Activated T-cell treated with anti-CD3 and anti-CD28 coated beads, Interleukin-2, amount 50 U/mL, for 72 hours (primary cell): Measurements from ENCODE around the gene ZNF469. TPM values are rescaled to one million over a fixed set of nuclear protein-coding genes. Genes with fewer than 3 reads are reported as not detected.

Experiments used
- ATAC-seq, 2 donors: fragments of 150-1000 bp; cut with Tn5 transposase; replicated peaks in 1 of 2; 2 replicates each; pipeline ENCODE4 v1.10.0; 2021; ENCODE audit warnings: moderate library complexity in 2 of 2, mild to moderate bottlenecking in 1 of 2
- DNase-seq, 2 donors: peaks; one replicate each; pipeline ENCODE4 v3.0.0; 2021 to 2022; ENCODE audit warnings: mixed read lengths in 1 of 2
- H3K27ac Mint-ChIP-seq: one replicate; pipeline ENCODE4 v1.8.0; 2022; ENCODE audit warnings: mild to moderate bottlenecking, moderate library complexity, mixed read lengths
- H3K27me3 Mint-ChIP-seq: one replicate; pipeline ENCODE4 v1.8.0; 2022; ENCODE audit warnings: low read depth, mixed read lengths
- H3K36me3 Mint-ChIP-seq, 2 donors: one replicate each; pipeline ENCODE4 v1.8.0; 2022; ENCODE audit warnings: mixed read lengths in 2 of 2, mild to moderate bottlenecking in 1 of 2; ENCODE audit not compliant: insufficient read depth in 2 of 2
- H3K4me1 Mint-ChIP-seq: one replicate; pipeline ENCODE4 v1.8.0; 2022; ENCODE audit warnings: low read depth, mixed read lengths
- H3K4me3 Mint-ChIP-seq, 2 donors: one replicate each; pipeline ENCODE4 v1.8.0; 2022; ENCODE audit warnings: mild to moderate bottlenecking in 2 of 2, mixed read lengths in 2 of 2, moderate library complexity in 2 of 2
- H3K9me3 Mint-ChIP-seq, 2 donors: one replicate each; pipeline ENCODE4 v1.8.0; 2022; ENCODE audit warnings: mixed read lengths in 2 of 2
- total RNA-seq, 2 donors: library from RNA; stranded (reverse); gene quantifications; one replicate each; pipeline ENCODE4 v1.2.3, GENCODE V29; 2022

The ZNF469 gene, protein sequence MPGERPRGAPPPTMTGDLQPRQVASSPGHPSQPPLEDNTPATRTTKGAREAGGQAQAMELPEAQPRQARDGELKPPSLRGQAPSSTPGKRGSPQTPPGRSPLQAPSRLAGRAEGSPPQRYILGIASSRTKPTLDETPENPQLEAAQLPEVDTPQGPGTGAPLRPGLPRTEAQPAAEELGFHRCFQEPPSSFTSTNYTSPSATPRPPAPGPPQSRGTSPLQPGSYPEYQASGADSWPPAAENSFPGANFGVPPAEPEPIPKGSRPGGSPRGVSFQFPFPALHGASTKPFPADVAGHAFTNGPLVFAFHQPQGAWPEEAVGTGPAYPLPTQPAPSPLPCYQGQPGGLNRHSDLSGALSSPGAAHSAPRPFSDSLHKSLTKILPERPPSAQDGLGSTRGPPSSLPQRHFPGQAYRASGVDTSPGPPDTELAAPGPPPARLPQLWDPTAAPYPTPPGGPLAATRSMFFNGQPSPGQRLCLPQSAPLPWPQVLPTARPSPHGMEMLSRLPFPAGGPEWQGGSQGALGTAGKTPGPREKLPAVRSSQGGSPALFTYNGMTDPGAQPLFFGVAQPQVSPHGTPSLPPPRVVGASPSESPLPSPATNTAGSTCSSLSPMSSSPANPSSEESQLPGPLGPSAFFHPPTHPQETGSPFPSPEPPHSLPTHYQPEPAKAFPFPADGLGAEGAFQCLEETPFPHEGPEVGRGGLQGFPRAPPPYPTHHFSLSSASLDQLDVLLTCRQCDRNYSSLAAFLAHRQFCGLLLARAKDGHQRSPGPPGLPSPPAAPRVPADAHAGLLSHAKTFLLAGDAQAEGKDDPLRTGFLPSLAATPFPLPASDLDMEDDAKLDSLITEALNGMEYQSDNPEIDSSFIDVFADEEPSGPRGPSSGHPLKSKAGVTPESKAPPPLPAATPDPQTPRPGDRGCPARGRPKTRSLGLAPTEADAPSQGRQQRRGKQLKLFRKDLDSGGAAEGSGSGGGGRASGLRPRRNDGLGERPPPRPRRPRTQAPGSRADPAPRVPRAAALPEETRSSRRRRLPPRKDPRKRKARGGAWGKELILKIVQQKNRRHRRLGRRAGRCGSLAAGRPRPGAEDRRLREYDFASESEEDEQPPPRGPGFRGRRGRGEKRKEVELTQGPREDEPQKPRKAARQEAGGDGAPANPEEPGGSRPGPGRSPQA (N-terminal part only)
- under 1 TPM; 0.34 to 0.65 TPM for total RNA-seq

DNA sequence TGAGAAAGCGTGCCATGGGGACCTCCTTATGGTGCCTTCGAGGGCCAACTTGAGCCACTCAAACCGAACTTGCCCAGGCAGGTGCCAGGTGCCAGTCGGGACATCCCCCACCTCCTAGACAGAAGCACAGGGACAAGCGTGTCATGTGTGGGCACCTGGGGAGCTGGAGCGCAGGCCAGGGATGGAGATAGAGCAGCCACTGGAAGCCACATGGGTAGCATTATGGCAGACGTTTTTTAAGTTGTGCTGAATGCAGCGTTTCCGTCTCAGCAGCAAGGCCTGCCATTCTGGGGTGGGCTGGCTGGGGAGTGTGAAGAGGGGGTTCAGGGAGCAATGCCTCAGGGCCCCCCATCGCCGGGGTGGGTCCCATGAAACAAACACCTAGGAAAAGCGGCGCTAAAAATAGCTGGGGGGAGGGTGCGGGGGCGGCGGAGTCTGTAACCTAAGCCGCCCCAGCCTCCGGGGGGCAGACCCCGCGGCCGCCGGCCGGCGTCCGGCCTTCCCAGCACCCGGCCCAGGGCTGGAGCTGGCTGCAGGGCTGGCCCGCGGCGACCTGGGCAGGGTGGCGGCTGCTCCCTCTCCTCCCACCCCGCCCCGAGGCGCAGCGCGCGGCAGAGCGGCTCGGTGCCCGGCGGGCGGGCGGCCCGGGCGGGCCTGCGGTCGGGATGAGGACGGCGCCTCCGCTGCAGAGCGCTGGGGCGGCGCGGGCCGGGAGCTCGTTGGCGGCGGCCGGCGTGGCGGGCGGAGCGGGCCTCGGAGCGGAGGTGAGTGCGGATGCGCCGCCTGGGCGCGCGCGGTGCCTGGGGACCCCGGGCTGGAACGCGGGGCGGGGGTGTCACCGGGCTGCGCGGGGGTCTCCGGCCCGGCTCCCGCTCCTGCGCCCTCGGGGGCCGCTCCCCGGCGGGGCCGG lies at the start of gene ZNF469:
TSS of gene ZNF469 (plus strand) at position 469 of the 910 bp plus-strand sequence. CDS start 44,512 bp downstream, outside the sequence.
- Mint-ChIP-seq H3K4me3 (peak within 1 kb of the TSS; percentile 13 to 63), H3K4me1 (peaks cover 4% of the 10 kb centered on the region)

DNA sequence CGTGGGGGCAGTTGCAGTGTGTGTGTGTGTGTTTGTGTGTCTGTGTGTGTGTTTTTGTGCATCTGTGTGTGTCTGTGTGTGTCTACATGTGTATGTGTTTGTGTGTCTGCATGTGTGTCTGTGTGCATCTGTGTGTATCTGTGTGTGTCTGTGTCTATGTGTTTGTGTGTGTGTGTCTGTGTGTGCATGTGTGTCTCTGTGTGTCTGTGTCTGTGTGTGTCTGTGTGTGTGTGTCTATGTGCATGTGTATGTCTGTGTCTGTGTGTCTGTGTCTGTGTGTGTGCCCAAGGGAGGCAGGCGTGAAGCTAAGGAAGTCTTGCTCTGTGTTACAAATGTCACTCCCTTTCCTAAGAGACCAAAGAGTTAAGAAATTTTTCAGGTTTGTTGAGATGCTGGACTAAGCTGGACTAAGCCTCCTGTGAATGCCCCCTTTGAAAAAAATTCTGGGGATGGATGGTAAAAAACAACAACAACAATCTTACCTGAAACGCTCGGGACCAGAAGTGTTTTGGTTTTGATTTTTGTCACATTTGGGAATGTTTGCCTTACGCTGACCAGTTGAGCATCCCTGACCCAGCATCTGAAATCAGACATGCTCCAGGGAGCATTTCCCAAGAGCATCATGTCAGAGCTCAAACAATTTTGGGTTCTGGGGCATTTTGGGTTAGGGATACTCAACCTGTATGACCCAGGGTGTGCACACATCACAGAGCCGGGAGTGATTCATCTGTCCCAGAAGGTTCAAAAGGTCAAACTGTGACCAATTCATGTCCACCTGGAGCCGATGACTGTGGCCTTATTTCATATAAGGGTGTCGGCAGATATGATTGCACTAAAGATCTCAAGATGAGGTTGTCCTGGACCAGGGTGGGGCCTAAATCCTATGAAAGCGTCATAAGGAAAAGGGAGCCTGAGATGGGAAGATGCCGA lies 48.6 kb upstream of the ZNF469 start:
- Mint-ChIP-seq H3K9me3 (peaks cover 0 to 6% of the 10 kb centered on the region in 2 donors), H3K27ac (no peak overlapping the region), H3K27me3 (no peaks in the 10 kb centered on the region), H3K4me1 (peaks cover 8% of the 10 kb centered on the region), H3K36me3 (no peaks in the 10 kb centered on the region), H3K4me3 (no peak overlapping the region)
- DNase-seq: no peak
- no peak for ATAC-seq

More for the DNA sequence above, at the start of gene ZNF469:
- DNase-seq: peak in 1 of 2 donors; percentile 3
- Mint-ChIP-seq H3K9me3 (no peaks in the 10 kb centered on the region), H3K27me3 (peaks cover 33% of the 10 kb centered on the region), H3K27ac (no peak within 1 kb of the TSS), H3K36me3 (no peaks in the 10 kb centered on the region)
- ATAC-seq: peak in 1 of 2 donors; percentile 15

DNA sequence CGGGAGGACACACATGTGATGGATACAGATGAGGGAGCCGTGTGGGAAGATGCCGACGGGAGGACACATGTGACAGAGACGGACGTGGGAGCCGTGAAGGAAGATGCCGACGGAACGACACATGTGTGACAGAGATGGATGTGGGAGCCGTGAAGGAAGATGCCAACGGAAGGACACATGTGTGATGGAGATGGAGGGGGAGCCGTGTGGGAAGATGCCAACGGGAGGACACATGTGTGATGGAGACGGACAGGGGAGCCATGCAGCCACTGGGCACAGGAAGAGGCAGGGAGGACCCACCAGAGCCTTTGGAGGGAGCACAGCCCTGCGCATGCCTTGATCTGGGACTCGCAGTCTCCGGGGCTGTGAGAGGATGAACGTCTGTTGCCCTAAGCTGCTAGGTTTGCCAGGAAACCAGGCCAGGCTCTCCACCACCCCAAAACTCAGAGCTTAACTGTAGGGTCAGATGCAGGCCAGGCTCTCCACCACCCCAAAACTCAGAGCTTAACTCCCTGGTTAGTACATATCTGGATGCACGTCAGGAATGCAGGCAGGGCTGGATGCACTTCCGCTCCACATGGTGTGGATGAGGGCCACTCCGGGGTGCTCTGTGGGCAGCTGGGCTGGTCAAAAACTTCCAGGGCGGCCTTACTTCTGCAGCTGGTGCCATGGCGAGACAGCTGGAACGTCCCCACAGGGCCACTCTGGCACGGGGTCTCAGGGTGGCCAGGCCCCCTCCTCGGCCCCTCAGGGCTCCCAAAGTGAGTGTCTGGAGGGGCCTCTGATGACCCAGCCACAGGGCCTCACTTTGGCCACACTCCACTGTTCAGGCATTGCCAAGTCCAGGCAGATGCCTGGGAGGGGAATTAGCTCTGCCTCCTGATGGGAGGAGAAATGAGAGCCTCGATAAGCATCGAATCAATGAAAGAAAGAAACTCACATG lies 47.7 kb upstream of the ZNF469 start:
- no peaks in the 10 kb centered on the region for H3K36me3 Mint-ChIP-seq
- peaks cover 0 to 6% of the 10 kb centered on the region in 2 donors for H3K9me3 Mint-ChIP-seq
- peaks cover 8% of the 10 kb centered on the region for H3K4me1 Mint-ChIP-seq
- no peaks in the 10 kb centered on the region for H3K27me3 Mint-ChIP-seq
- ATAC-seq (no peak), DNase-seq (no peak)
- H3K4me3 Mint-ChIP-seq: no peak overlapping the region
- no peak overlapping the region for H3K27ac Mint-ChIP-seq

DNA sequence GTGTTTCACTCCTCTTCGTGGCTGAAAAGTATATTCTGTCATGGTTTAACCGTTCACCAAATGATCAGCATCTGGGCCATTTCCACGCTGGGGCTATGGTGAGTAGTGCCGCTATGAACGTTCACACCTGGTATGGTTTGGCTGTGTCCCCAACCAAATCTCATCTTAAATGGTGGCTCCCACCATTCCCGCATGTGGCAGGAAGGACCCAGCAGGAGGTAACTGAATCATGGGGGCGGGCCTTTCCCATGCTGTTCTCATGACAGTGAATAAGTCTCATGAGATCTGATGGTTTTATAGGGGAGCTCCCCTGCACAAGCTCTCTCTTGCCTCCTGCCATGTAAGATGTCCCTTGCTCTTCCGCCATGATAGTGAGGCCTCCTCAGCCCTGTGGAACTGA lies 45.7 kb upstream of the ZNF469 start:
- Mint-ChIP-seq H3K4me3 (no peak overlapping the region), H3K27ac (no peak overlapping the region), H3K4me1 (peaks cover 8% of the 10 kb centered on the region), H3K36me3 (no peaks in the 10 kb centered on the region), H3K9me3 (peaks cover 0 to 6% of the 10 kb centered on the region in 2 donors), H3K27me3 (no peaks in the 10 kb centered on the region)
- no peak for DNase-seq
- ATAC-seq: no peak

DNA sequence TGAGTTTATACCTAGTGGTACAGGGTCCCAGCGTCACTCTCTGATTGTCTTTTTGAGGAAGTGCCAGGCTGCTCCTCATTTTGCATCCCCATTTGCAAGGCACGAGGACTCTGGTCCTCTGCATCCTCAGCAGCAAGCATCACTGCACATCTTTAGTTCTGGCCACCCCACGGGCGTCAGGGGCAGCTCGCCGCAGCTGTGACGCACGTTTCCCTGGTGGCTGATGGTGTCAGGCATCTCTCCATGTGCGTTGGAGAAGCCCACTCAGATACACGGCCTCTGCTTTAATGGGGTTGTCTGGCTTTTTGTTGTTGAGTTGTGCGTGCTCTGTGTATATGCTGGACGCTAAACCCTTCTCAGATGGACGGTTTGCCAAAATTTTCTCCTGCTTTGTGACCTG lies 45.2 kb upstream of the ZNF469 start:
- H3K4me1 Mint-ChIP-seq: peaks cover 8% of the 10 kb centered on the region
- H3K4me3 Mint-ChIP-seq: no peak overlapping the region
- no peak for DNase-seq
- H3K27ac Mint-ChIP-seq: no peak overlapping the region
- no peaks in the 10 kb centered on the region for H3K36me3 Mint-ChIP-seq
- peaks cover 0 to 6% of the 10 kb centered on the region in 2 donors for H3K9me3 Mint-ChIP-seq
- ATAC-seq: no peak
- H3K27me3 Mint-ChIP-seq: no peaks in the 10 kb centered on the region

DNA sequence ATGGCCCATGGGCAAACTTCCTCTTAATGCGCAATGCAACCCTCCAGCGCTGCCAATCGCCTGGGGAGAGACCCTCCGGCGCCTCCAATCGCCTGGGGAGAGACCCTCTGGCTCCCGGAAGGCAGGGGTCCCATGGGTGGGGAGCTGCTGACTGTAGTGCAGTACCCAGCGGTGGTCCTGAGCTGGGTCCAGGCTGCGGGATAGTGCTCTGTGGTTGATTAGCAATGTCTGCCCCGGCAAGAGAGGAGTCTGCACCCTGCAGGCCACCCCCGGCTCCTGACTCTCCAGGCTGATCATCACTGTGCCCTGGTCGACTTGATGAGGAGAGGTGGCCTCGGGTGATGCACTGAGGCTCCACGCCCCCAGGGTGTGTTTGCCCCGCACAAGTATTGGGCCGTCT lies 44.6 kb upstream of the ZNF469 start:
- Mint-ChIP-seq H3K36me3 (no peaks in the 10 kb centered on the region), H3K27ac (no peak overlapping the region), H3K4me1 (peaks cover 8% of the 10 kb centered on the region), H3K27me3 (no peaks in the 10 kb centered on the region), H3K4me3 (no peak overlapping the region), H3K9me3 (peaks cover 0 to 6% of the 10 kb centered on the region in 2 donors)
- DNase-seq: no peak
- ATAC-seq: no peak

DNA sequence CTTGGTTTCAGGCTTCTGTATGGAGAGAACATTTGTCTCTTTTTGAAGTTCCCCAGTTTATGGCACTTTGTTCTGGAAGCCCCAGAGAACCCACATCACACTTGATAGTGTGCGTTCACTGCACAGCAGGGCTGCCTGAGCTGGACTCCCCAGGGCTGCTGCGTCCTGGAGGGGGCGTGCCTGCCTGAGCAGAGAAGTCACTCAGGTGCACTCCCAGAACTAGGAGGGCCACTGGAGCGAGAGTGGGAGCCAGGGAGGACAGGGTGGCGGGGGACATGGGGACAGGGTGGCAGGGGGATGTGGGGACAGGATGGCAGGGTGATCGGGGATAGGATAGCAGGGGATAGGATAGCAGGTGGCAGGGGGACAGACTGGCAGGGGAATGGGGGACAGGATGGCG lies 43.9 kb upstream of the ZNF469 start:
- peaks cover 2% of the 10 kb centered on the region for H3K4me1 Mint-ChIP-seq
- DNase-seq (no peak), ATAC-seq (no peak)
- H3K27ac Mint-ChIP-seq: no peak overlapping the region
- H3K27me3 Mint-ChIP-seq: no peaks in the 10 kb centered on the region
- H3K9me3 Mint-ChIP-seq: peaks cover 0 to 6% of the 10 kb centered on the region in 2 donors
- no peak overlapping the region for H3K4me3 Mint-ChIP-seq
- no peaks in the 10 kb centered on the region for H3K36me3 Mint-ChIP-seq

DNA sequence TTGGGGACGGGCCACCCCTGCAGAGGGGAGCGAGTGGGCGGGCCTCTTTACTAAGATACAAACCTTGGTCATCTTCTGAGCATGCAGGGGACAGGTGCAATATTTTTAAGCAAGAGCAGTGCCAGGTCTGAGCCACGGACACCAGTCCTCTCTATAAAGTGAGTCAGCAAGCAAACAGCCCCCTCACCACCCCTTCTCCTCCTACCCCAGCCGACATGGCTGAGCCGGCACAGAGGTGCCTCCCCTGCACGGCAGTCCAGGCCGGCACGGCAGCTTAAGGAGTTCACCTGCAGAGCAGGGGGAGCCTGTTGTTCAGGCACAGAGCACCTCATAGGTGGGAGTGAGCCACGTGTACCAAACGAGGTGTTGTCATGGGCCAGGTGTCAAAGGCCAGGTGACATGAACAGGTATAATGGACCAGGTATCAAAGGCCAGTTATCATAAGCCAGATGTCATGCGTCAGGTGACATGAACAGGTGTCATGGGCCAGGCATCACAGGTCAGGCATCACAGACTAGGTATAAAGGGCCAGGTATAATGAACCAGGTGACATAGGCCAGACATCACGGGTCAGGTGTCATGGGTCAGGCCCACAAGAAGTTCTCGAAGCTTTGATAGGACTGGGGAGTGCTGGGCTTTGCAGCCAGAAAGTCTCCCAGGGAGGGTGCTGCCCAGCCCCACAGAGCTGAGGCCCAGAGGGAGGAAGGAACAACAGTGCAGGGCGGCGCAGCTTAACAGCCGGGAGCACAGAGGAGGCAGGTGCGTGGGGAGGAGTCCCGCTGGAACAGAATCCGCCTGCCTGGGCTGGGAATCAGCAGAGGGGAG lies 42.6 kb upstream of the ZNF469 start:
- Mint-ChIP-seq H3K27ac (no peak overlapping the region), H3K4me3 (no peak overlapping the region), H3K27me3 (no peaks in the 10 kb centered on the region), H3K4me1 (no peaks in the 10 kb centered on the region), H3K9me3 (peaks cover 0 to 6% of the 10 kb centered on the region in 2 donors), H3K36me3 (no peaks in the 10 kb centered on the region)
- no peak for ATAC-seq
- DNase-seq: no peak

DNA sequence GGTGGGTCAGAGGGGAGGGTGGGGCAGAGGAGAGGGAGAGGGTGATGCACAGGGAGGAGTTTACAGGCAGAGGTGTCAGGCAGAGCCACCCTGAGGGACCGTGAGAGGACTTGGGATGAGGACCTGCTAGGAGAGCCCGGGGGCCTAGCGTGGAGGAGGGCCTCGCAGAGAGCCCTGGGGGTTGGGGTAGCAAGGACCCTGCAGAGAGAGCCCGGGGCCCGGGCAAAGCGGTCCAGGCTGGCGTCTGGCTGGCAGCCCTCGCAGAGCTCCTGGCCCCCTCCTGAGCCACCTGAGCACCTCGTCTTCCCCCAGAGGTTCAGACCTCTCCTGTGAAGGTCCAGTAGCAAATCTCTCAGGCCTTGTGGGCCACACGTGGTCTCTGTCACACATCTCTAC lies 42.0 kb upstream of the ZNF469 start:
- Mint-ChIP-seq H3K36me3 (no peaks in the 10 kb centered on the region), H3K27ac (no peak overlapping the region), H3K27me3 (no peaks in the 10 kb centered on the region), H3K4me1 (no peaks in the 10 kb centered on the region), H3K9me3 (peaks cover 0 to 6% of the 10 kb centered on the region in 2 donors), H3K4me3 (no peak overlapping the region)
- ATAC-seq (no peak), DNase-seq (no peak)

DNA sequence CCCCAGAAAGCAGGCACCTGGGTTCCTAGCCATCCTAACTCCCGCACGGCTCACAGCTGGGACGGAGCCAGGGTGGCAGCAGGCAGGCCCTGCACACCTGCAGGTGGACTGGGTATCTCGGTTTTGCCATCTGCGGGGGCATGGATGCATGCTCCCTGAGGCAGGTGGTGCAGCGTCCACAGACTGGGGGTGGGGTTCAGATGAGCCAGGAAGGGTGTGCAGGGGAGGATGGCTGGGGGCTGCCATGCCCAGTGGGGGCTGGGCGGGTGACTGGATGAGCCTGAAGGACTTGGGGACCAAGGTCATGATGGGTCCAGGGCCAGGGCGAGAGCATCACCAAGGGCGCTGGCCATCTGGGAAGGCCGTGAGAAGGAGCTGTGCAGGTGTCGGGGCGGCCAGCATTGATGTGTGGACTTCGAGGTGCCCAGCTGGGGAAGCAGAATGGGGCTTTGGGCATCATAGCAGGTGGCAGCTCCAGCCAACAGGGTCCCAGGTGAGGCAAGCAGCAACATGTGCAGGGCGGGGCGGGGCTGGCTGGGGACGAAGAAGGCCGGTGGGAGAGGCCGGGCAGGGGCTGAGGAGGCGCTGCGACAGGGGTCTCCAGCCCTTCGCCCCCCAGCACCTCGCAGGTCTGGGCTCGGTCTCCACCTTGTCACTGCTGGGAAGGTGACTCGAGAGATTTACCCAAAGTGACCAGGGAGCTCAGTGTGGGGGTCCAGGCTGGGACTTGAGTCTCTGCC lies 41.0 kb upstream of the ZNF469 start:
- Mint-ChIP-seq H3K36me3 (no peaks in the 10 kb centered on the region), H3K4me1 (no peaks in the 10 kb centered on the region), H3K9me3 (no peaks in the 10 kb centered on the region), H3K27me3 (no peaks in the 10 kb centered on the region), H3K27ac (no peak overlapping the region), H3K4me3 (no peak overlapping the region)
- DNase-seq: no peak
- no peak for ATAC-seq
